ENCODE measurements around the gene PPP1R14C. TPM values are rescaled to one million over a fixed set of nuclear protein-coding genes. Genes with fewer than 3 reads are reported as not detected.

Gene PPP1R14C
- polyA plus RNA-seq, 3 donors = 0.11 TPM; not detected in 2

- Mint-ChIP-seq H3K36me3 (no peaks in the 10 kb centered on the region), H3K27ac (no peak overlapping the region), H3K9me3 (peaks cover 0 to 6% (median 3%) of the 10 kb centered on the region in 7 donors), H3K4me1 (no peaks in the 10 kb centered on the region), H3K27me3 (ENCODE audit: low read depth in 3 of 3) (peaks cover 11 to 53% (median 23%) of the 10 kb centered on the region in 3 donors), H3K4me3 (no peak overlapping the region)
- no peaks in the 10 kb centered on the region for H3K36me3 ChIP-seq (replicated peaks in 1 of 2; ENCODE audit: control insufficient read depth in 1 of 2, insufficient read depth in 2 of 2, low read length in 2 of 2)
- no peak overlapping the region for H3K4me3 ChIP-seq (replicated peaks in 1 of 3; ENCODE audit: low read depth in 2 of 3, low read length in 3 of 3)
- TF ChIP-seq, protein P1, sequence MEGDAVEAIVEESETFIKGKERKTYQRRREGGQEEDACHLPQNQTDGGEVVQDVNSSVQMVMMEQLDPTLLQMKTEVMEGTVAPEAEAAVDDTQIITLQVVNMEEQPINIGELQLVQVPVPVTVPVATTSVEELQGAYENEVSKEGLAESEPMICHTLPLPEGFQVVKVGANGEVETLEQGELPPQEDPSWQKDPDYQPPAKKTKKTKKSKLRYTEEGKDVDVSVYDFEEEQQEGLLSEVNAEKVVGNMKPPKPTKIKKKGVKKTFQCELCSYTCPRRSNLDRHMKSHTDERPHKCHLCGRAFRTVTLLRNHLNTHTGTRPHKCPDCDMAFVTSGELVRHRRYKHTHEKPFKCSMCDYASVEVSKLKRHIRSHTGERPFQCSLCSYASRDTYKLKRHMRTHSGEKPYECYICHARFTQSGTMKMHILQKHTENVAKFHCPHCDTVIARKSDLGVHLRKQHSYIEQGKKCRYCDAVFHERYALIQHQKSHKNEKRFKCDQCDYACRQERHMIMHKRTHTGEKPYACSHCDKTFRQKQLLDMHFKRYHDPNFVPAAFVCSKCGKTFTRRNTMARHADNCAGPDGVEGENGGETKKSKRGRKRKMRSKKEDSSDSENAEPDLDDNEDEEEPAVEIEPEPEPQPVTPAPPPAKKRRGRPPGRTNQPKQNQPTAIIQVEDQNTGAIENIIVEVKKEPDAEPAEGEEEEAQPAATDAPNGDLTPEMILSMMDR (IDR thresholded peaks at IDR 0.05) = no peak
- no peak overlapping the region for H2AFZ ChIP-seq (ENCODE audit: insufficient read depth, low read depth, low read length, poor library complexity, severe bottlenecking)
- no peaks in the 10 kb centered on the region for H3K9me3 ChIP-seq (replicated peaks in 1 of 2; ENCODE audit: control insufficient read depth in 1 of 2, insufficient read depth in 1 of 2, low read length in 2 of 2)
- H3K27ac ChIP-seq (ENCODE audit: low read depth in 1 of 2, low read length in 2 of 2) = no peak overlapping the region
- WGBS (ENCODE audit: insufficient coverage) = 30% methylated on average over 2 of the region's 6 CpGs
- no peak for DNase-seq
- no peaks in the 10 kb centered on the region for H3K79me2 ChIP-seq (ENCODE audit: insufficient read depth, low read length)
- no peaks in the 10 kb centered on the region for H4K20me1 ChIP-seq (ENCODE audit: insufficient read depth, low read length)
- H3K27me3 ChIP-seq (ENCODE audit: control insufficient read depth in 2 of 2, insufficient read depth in 2 of 2, low read length in 2 of 2) = peaks cover 5 to 18% of the 10 kb centered on the region in 2 donors
- H3K4me2 ChIP-seq (replicated peaks; ENCODE audit: extremely low read depth, low read length, poor library complexity, severe bottlenecking) = no peak overlapping the region
- no peak overlapping the region for H3K9ac ChIP-seq (ENCODE audit: insufficient read depth, low read length, poor library complexity, severe bottlenecking)
- intact Hi-C loops (cut with micrococcal nuclease) = no loop called here
- no peaks in the 10 kb centered on the region for H3K4me1 ChIP-seq (ENCODE audit: control insufficient read depth in 1 of 2, insufficient read depth in 2 of 2, low read length in 2 of 2)
These were observed 86.8 kb downstream of the PPP1R14C start for GRCh38 chr6:150229436-150230163.

DNA sequence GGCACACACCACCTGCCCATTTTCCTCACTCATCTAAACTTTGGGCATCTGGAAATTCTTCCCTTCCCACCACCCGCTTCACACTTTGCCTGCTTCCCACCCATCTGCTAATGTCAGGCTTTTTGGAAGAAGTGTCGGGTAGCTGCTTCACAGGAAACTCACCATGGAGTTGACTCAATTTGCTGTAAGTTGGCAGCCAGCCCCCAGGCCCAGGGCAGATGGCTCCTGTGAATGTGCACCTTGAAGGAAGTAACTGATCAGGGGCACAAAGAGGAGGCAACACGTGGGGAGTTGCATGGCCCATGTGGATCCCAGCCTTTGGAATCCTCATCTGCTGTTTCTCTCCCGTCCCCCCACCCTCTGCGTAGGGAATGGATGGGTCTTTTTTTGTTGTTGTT, 87.3 kb downstream of the PPP1R14C start:
- DNase-seq = no peak
- Histone ChIP-seq H3K27me3 (ENCODE audit: control insufficient read depth in 2 of 2, insufficient read depth in 2 of 2, low read length in 2 of 2) (peaks cover 5 to 18% of the 10 kb centered on the region in 2 donors), H3K27ac (ENCODE audit: low read depth in 1 of 2, low read length in 2 of 2) (no peak overlapping the region), H3K4me3 (replicated peaks in 1 of 3; ENCODE audit: low read depth in 2 of 3, low read length in 3 of 3) (no peak overlapping the region), H3K79me2 (ENCODE audit: insufficient read depth, low read length) (no peaks in the 10 kb centered on the region), H2AFZ (ENCODE audit: insufficient read depth, low read depth, low read length, poor library complexity, severe bottlenecking) (no peak overlapping the region), H3K4me1 (ENCODE audit: control insufficient read depth in 1 of 2, insufficient read depth in 2 of 2, low read length in 2 of 2) (no peaks in the 10 kb centered on the region), H3K36me3 (replicated peaks in 1 of 2; ENCODE audit: control insufficient read depth in 1 of 2, insufficient read depth in 2 of 2, low read length in 2 of 2) (no peaks in the 10 kb centered on the region), H3K9me3 (replicated peaks in 1 of 2; ENCODE audit: control insufficient read depth in 1 of 2, insufficient read depth in 1 of 2, low read length in 2 of 2) (no peaks in the 10 kb centered on the region), H4K20me1 (ENCODE audit: insufficient read depth, low read length) (no peaks in the 10 kb centered on the region), H3K4me2 (replicated peaks; ENCODE audit: extremely low read depth, low read length, poor library complexity, severe bottlenecking) (no peak overlapping the region), H3K9ac (ENCODE audit: insufficient read depth, low read length, poor library complexity, severe bottlenecking) (no peak overlapping the region)
- Mint-ChIP-seq H3K27me3 (ENCODE audit: low read depth in 3 of 3) (peaks cover 12 to 56% (median 26%) of the 10 kb centered on the region in 3 donors), H3K4me3 (no peak overlapping the region), H3K9me3 (peaks cover 0 to 6% (median 3%) of the 10 kb centered on the region in 7 donors), H3K36me3 (no peaks in the 10 kb centered on the region), H3K4me1 (no peaks in the 10 kb centered on the region), H3K27ac (no peak overlapping the region)
- TF ChIP-seq, protein P1 (IDR thresholded peaks at IDR 0.05) = no peak
- 95% methylated on average over 3 of the region's 5 CpGs for WGBS (ENCODE audit: insufficient coverage)
- intact Hi-C loops (cut with micrococcal nuclease) = no loop called here
